Esophagus squamous epithelium (tissue), 5 donors: Measurements from ENCODE around the gene ASPHD2. TPM values are rescaled to one million over a fixed set of nuclear protein-coding genes. Genes with fewer than 3 reads are reported as not detected.

Experiments used
- DNase-seq: peaks from one replicate; lab custom pipeline; 2025; lab: John Stamatoyannopoulos, UW
- H3K27ac ChIP-seq, 4 donors: fragments of 200-600 bp; sonication (generic); one replicate each; pipeline ENCODE4 v1.5.1; 2016 to 2019; ENCODE audit warnings: mild to moderate bottlenecking in 1 of 4
- H3K27me3 ChIP-seq, 4 donors: fragments of 200-600 bp; sonication (generic); 1 replicate in 3 of 4; 2 replicates in 1 of 4; pipeline versions ENCODE4 v1.5.1 to v1.6.0; 2017 to 2021; ENCODE audit warnings: antibody characterized with exemption in 1 of 4
- H3K36me3 ChIP-seq, 3 donors: fragments of 200-600 bp; sonication (generic); one replicate each; pipeline ENCODE4 v1.5.1; 2016 to 2019
- H3K4me1 ChIP-seq, 3 donors: fragments of 200-600 bp; sonication (generic); one replicate each; pipeline ENCODE4 v1.5.1; 2017 to 2019
- H3K4me3 ChIP-seq, 4 donors: fragments of 200-600 bp; sonication (generic); 1 replicate in 3 of 4; 2 replicates in 1 of 4; pipeline ENCODE4 v1.5.1; 2016 to 2019; ENCODE audit warnings: mild to moderate bottlenecking in 2 of 4, moderate library complexity in 1 of 4
- H3K9me3 ChIP-seq, 3 donors: fragments of 200-600 bp; sonication (generic); one replicate each; pipeline ENCODE4 v1.5.1; 2016 to 2019
- POLR2A ChIP-seq, 4 donors: fragments of 450-650 bp; IDR thresholded peaks; one replicate each; pipeline ENCODE4 v1.6.1; 2017; ENCODE audit warnings: antibody characterized with exemption in 4 of 4, mild to moderate bottlenecking in 4 of 4, moderate library complexity in 3 of 4
- WGBS, 2 donors: methylation state at CpG; one replicate each; pipeline ENCODE4 v1.1.5; 2018; 5-methylcytosine and 5-hydroxymethylcytosine counted together
- intact Hi-C: fragments of 100-400 bp; cut with DNase I; formaldehyde crosslinking; loops from one replicate; pipeline ENCODE4 v1.15.0; 2022
- total RNA-seq, 4 donors: library from RNA; depleted of rRNA; stranded (reverse); fragments of >200 nt; gene quantifications; one replicate each; pipeline ENCODE4 v1.1.0, GENCODE V29; 2016
- TF ChIP-seq, protein P1 (sequence below), 6 experiments: fragments of 450-650 bp in 4 of 6; fragments of 200-600 bp in 2 of 6; sonication (generic) in 2 of 6; IDR thresholded peaks; one replicate each; pipeline ENCODE4 v1.5.1; 2016 to 2019; ENCODE audit warnings: antibody characterized with exemption in 6 of 6, mild to moderate bottlenecking in 4 of 6, moderate library complexity in 4 of 6
- donor health status: DM: yes; HTN: yes; CAD: no.

ASPHD2 gene
- total RNA-seq, 4 donors from 2014 or later, result 1.3 to 2.1 (median 2.0) TPM

DNA sequence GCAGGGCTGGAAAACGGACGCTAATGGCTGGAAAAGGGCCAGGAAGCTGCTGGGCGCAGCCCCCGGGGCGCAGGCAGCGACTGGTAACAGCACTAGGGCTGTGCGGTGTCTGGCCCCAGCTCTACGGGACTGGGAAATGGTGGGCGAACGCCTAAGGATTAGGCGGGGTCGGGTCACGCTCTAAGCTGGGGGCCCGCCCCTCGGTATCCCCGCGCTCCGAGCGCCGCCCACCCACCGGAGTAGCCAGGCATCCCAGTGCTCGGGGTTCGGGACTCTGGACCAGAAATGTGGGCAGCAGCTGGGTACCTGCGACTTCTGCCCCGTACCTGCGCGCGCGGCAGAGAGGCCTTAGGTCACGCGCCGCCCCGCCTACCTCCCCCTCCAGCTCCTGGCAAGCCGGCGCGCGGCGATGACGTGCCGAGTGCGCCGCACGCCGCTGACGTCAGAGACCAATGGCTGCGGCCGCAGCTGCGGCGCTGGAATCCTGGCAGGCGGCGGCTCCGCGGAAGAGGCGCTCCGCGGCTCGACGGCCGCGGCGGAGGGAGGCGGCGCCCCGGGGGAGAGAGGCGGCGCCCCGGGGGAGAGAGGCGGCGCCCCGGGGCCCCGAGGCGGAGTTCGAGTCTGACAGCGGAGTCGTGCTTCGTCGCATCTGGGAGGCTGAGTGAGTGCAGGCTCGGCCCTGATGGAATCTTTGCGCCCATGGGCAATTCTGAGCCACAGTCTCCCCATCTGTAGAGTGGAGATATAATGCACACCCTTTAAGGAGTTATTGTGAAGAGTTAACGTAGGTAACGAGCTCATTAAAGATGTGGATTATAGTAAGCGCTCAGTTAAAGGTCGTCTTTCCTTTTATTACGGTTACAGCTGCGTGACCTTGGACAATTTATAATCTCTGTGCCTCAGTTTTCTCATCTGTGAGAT is 54.6 kb downstream of the ASPHD2 start, which contains the start of the genes HPS4 and SRRD:
Gene HPS4, minus strand, starts transcription at position 345 of the 921 bp plus-strand sequence. CDS start 2,021 bp downstream, outside the sequence.
Gene SRRD, plus strand, starts transcription at position 439 of the 921 bp plus-strand sequence. Its CDS starts 14 bp downstream, at position 453.
- Histone ChIP-seq H3K27me3 (no peaks in the 10 kb centered on the region), H3K9me3 (no peaks in the 10 kb centered on the region), H3K36me3 (peaks cover 0 to 19% (median 8%) of the 10 kb centered on the region in 3 donors), H3K4me3 (peak within 1 kb of the TSS; percentile 73 to 99 (median 92)), H3K27ac (peak within 1 kb of the TSS; percentile 93 to 98 (median 97)), H3K4me1 (peaks cover 38 to 72% (median 54%) of the 10 kb centered on the region in 3 donors)
- intact Hi-C loops, result no loop called here
- 0% methylated on average over 17 to 27 of the region's 85 CpGs for WGBS, 2 donors
- peak; percentile 50 for DNase-seq
- TF ChIP-seq POLR2A (IDR thresholded peaks at IDR 0.05), result peak in 3 of 4 donors; percentile 74 to 92 (median 82)
- TF ChIP-seq, protein P1, sequence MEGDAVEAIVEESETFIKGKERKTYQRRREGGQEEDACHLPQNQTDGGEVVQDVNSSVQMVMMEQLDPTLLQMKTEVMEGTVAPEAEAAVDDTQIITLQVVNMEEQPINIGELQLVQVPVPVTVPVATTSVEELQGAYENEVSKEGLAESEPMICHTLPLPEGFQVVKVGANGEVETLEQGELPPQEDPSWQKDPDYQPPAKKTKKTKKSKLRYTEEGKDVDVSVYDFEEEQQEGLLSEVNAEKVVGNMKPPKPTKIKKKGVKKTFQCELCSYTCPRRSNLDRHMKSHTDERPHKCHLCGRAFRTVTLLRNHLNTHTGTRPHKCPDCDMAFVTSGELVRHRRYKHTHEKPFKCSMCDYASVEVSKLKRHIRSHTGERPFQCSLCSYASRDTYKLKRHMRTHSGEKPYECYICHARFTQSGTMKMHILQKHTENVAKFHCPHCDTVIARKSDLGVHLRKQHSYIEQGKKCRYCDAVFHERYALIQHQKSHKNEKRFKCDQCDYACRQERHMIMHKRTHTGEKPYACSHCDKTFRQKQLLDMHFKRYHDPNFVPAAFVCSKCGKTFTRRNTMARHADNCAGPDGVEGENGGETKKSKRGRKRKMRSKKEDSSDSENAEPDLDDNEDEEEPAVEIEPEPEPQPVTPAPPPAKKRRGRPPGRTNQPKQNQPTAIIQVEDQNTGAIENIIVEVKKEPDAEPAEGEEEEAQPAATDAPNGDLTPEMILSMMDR (IDR thresholded peaks at IDR 0.05), result peak in 3 of 6 experiments; percentile 12 to 39 (median 13)

- H3K4me3 ChIP-seq, result peak overlapping the region; percentile 73 to 99 (median 92)
- TF ChIP-seq, protein P1 (IDR thresholded peaks at IDR 0.05), result no peak
- no peak for TF ChIP-seq POLR2A (IDR thresholded peaks at IDR 0.05)
- no peaks in the 10 kb centered on the region for H3K27me3 ChIP-seq
- peaks cover 2 to 25% (median 9%) of the 10 kb centered on the region in 3 donors for H3K36me3 ChIP-seq
- WGBS, 2 donors, result 6% methylated on average over 6 of the region's 6 CpGs
- no peaks in the 10 kb centered on the region for H3K9me3 ChIP-seq
- intact Hi-C loops, result no loop called here
- H3K4me1 ChIP-seq, result peaks cover 38 to 66% (median 48%) of the 10 kb centered on the region in 3 donors
- no peak for DNase-seq
- H3K27ac ChIP-seq, result peak overlapping the region; percentile 93 to 98 (median 97)
These were observed 55.3 kb downstream of the ASPHD2 start for GRCh38 chr22:26484360-26484706.

- Histone ChIP-seq H3K4me1 (peaks cover 33 to 59% (median 42%) of the 10 kb centered on the region in 3 donors), H3K4me3 (peak overlapping the region in 1 of 4 donors; percentile 92), H3K27ac (peak overlapping the region in 3 of 4 donors; percentile 97 to 98 (median 97)), H3K27me3 (no peaks in the 10 kb centered on the region), H3K9me3 (no peaks in the 10 kb centered on the region), H3K36me3 (peaks cover 5 to 32% (median 15%) of the 10 kb centered on the region in 3 donors)
- intact Hi-C loops, result no loop called here
- WGBS, 2 donors, result 32 to 47% methylated on average over 7 of the region's 7 CpGs
- TF ChIP-seq, protein P1 (IDR thresholded peaks at IDR 0.05), result no peak
- no peak for TF ChIP-seq POLR2A (IDR thresholded peaks at IDR 0.05)
- DNase-seq, result no peak
These were observed 56.0 kb downstream of the ASPHD2 start for GRCh38 chr22:26485013-26485412.

- whole genome bisulfite sequencing, 2 donors, result 67 to 83% methylated on average over 3 of the region's 3 CpGs
- intact Hi-C loops, result no loop called here
- Histone ChIP-seq H3K4me3 (no peak overlapping the region), H3K27me3 (no peaks in the 10 kb centered on the region), H3K9me3 (no peaks in the 10 kb centered on the region), H3K4me1 (peaks cover 24 to 50% (median 33%) of the 10 kb centered on the region in 3 donors), H3K27ac (no peak overlapping the region), H3K36me3 (peaks cover 5 to 41% (median 17%) of the 10 kb centered on the region in 3 donors)
- no peak for DNase-seq
- no peak for TF ChIP-seq POLR2A (IDR thresholded peaks at IDR 0.05)
These were observed 56.8 kb downstream of the ASPHD2 start for GRCh38 chr22:26485806-26486390.

- DNase-seq, result no peak
- H3K27ac ChIP-seq, result no peak overlapping the region
- H3K4me1 ChIP-seq, result peaks cover 19 to 45% (median 28%) of the 10 kb centered on the region in 3 donors
- H3K36me3 ChIP-seq, result peaks cover 5 to 46% (median 21%) of the 10 kb centered on the region in 3 donors
- TF ChIP-seq, protein P1 (IDR thresholded peaks at IDR 0.05), result no peak
- no peak for TF ChIP-seq POLR2A (IDR thresholded peaks at IDR 0.05)
- no peak overlapping the region for H3K4me3 ChIP-seq
- WGBS, 2 donors, result 76 to 80% methylated on average over 5 of the region's 5 CpGs
- H3K9me3 ChIP-seq, result no peaks in the 10 kb centered on the region
- intact Hi-C loops, result no loop called here
- H3K27me3 ChIP-seq, result no peaks in the 10 kb centered on the region
These were observed 57.3 kb downstream of the ASPHD2 start for GRCh38 chr22:26486394-26486793.
